K562 (cell line): ENCODE data around the gene ITK. TPM values are rescaled to one million over a fixed set of nuclear protein-coding genes. Genes with fewer than 3 reads are reported as not detected.

Experiments used
- ATF2 ChIP-seq: sonication (generic); formaldehyde crosslinking; IDR thresholded peaks from 2 replicates; pipeline ENCODE4 v1.8.1; 2022; ENCODE audit warnings: missing genetic modification reagents
- CBX1 ChIP-seq: sonication (generic); IDR thresholded peaks from 2 replicates; pipeline ENCODE4 v1.6.1; 2016; ENCODE audit warnings: antibody characterized with exemption, low read depth, mild to moderate bottlenecking
- E2F8 ChIP-seq: fragments of 450-650 bp; IDR thresholded peaks from 2 replicates; pipeline ENCODE4 v1.7.1; 2018; ENCODE audit warnings: mild to moderate bottlenecking, low read depth; ENCODE audit not compliant: partially characterized antibody
- GATAD2B ChIP-seq: fragments of 450-650 bp; IDR thresholded peaks from 2 replicates; pipeline ENCODE4 v1.6.1; 2017; ENCODE audit warnings: mild to moderate bottlenecking, borderline replicate concordance
- KAT7 ChIP-seq: sonication (generic); formaldehyde crosslinking; IDR thresholded peaks from 2 replicates; pipeline ENCODE4 v1.8.0; 2022; ENCODE audit warnings: missing genetic modification reagents, mild to moderate bottlenecking, borderline replicate concordance
- KDM1A ChIP-seq, 2 experiments: fragments of 450-650 bp; IDR thresholded peaks; 2 replicates each; pipeline ENCODE4 v1.6.1; 2016; ENCODE audit warnings: mild to moderate bottlenecking in 2 of 2
- MAZ ChIP-seq, 2 experiments: fragments of 450-650 bp in 1 of 2; sonication (generic) in 1 of 2; formaldehyde crosslinking; IDR thresholded peaks in 1 of 2; conservative IDR thresholded peaks in 1 of 2; 2 replicates each; pipeline versions ENCODE4 v1.4.0 to v1.5.0; 2020; ENCODE audit warnings: mild to moderate bottlenecking in 1 of 2, missing genetic modification reagents in 1 of 2
- SP1 ChIP-seq: sonication (generic); formaldehyde crosslinking; IDR thresholded peaks from 2 replicates; pipeline ENCODE4 v1.8.1; 2022; ENCODE audit warnings: mild to moderate bottlenecking, missing genetic modification reagents
- TBP ChIP-seq: optimal IDR thresholded peaks from 2 replicates; pipeline ENCODE3; 2011; ENCODE audit warnings: low read depth, low read length, improper control_type of control experiment
- TFAP4 ChIP-seq: sonication (generic); formaldehyde crosslinking; IDR thresholded peaks from 2 replicates; pipeline ENCODE4 v1.8.0; 2022; ENCODE audit warnings: missing genetic modification reagents, mild to moderate bottlenecking, moderate library complexity, borderline replicate concordance
- TRIM24 ChIP-seq, 2 experiments: fragments of 450-650 bp; IDR thresholded peaks; 2 replicates each; pipeline ENCODE4 v1.6.1; 2016
- ZNF445 ChIP-seq: fragments of 250-450 bp; sonication (Bioruptor Pico); IDR thresholded peaks from 2 replicates; pipeline ENCODE4 v1.4.0; 2020; ENCODE audit warnings: low read depth, mild to moderate bottlenecking, moderate library complexity
- polyA plus RNA-seq, 8 experiments: library from polyadenylated mRNA; depleted of rRNA in 4 of 8; stranded (reverse) in 5 of 8; unstranded in 3 of 8; fragments of >200 nt; fragmentation: Nextera tagmentation in 2 of 8; fragmentation: Illumina TruSeq in 1 of 8; extraction: Ambion mirVana in 2 of 8; extraction: Trizol in 1 of 8; gene quantifications; 2 replicates each; pipeline versions ENCODE4 v1.2.1 to v1.2.3, GENCODE V29; 2011 to 2014; ENCODE audit warnings: inconsistent platforms in 1 of 8, missing spikeins in 1 of 8
- total RNA-seq, 7 experiments: library from RNA; depleted of rRNA in 6 of 7; stranded (reverse); fragments of >200 nt in 6 of 7; fragmentation: Illumina TruSeq in 2 of 7; extraction: Trizol in 2 of 7; gene quantifications; 2 replicates each; pipeline versions ENCODE4 v1.2.1 to v1.2.3, GENCODE V29; 2011 to 2021; ENCODE audit warnings: low replicate concordance in 1 of 7
- TF ChIP-seq, protein P1 (sequence below): fragments of 450-650 bp; IDR thresholded peaks from 2 replicates; pipeline ENCODE4 v1.6.1; 2016; ENCODE audit warnings: borderline replicate concordance

ITK gene
- total and polyA plus RNA-seq, 9 of the 15 experiments (the other 6 are each of a cell fraction or from before 2014, with no cell fraction given), result 0.04 to 0.75 TPM; not detected in 7

- TF ChIP-seq ATF2 (CRISPR knock-in tag) (no peak), SP1 (peak; percentile 78), E2F8 (peak; percentile 48), KAT7 (no peak), GATAD2B (no peak), TFAP4 (CRISPR knock-in tag) (peak; percentile 89), KDM1A (IDR thresholded peaks at IDR 0.05) (peak; percentile 30 to 61; a peak in 1 of 4 replicates), TRIM24 (IDR thresholded peaks at IDR 0.05) (peak in 1 of 2 experiments; percentile 34; a peak in 1 of 4 replicates), TBP (peak; percentile 67), CBX1 (peak; percentile 90), ZNF445 (CRISPR knock-in tag) (no peak), MAZ (CRISPR knock-in tag; conservative IDR thresholded peaks at IDR 0.05 in 1 of 2, IDR thresholded peaks at IDR 0.05 in 1 of 2) (peak in 1 of 2 experiments; percentile 32; a peak in 2 of 4 replicates)
- TF ChIP-seq, protein P1, sequence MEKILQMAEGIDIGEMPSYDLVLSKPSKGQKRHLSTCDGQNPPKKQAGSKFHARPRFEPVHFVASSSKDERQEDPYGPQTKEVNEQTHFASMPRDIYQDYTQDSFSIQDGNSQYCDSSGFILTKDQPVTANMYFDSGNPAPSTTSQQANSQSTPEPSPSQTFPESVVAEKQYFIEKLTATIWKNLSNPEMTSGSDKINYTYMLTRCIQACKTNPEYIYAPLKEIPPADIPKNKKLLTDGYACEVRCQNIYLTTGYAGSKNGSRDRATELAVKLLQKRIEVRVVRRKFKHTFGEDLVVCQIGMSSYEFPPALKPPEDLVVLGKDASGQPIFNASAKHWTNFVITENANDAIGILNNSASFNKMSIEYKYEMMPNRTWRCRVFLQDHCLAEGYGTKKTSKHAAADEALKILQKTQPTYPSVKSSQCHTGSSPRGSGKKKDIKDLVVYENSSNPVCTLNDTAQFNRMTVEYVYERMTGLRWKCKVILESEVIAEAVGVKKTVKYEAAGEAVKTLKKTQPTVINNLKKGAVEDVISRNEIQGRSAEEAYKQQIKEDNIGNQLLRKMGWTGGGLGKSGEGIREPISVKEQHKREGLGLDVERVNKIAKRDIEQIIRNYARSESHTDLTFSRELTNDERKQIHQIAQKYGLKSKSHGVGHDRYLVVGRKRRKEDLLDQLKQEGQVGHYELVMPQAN, result peak; percentile 28; the same call in 1 of the 2 replicates
Observed at GRCh38 chr5:157142317-157143126, 38.1 kb upstream of the ITK start, which contains the start of gene MED7 (continued).
